ENCODE data around the gene SDC1.

- TF ChIP-seq CTCF (IDR thresholded peaks at IDR 0.05) (no peak), POLR2A (IDR thresholded peaks at IDR 0.05) (no peak)
Measured at GRCh38 chr2:20159411-20160070, 65.4 kb downstream of the SDC1 start.
